MCF 10A (cell line): ENCODE data around the gene ARRB1. TPM values are rescaled to one million over a fixed set of nuclear protein-coding genes. Genes with fewer than 3 reads are reported as not detected.
A peak's percentile ranks its signal among the peaks of the same experiment; 100 is the strongest.

Experiments
- BruUV-seq: library from RNA; stranded (reverse); fragments of 400-500 nt; replicated peaks from 2 replicates; lab custom pipeline; 2021; lab: Mats Ljungman, UMichigan
- CTCF ChIA-PET: fragments of 300-600 bp; sonication (Branson Sonifier 250); formaldehyde crosslinking; extraction: SDS; loops from one replicate; lab custom pipeline; 2021; ENCODE audit warnings: antibody characterized with exemption, inconsistent platforms; lab: Yijun Ruan, JAX
- POLR2A ChIA-PET: fragments of 300-600, 350-650 bp; sonication (Branson Sonifier 250); formaldehyde crosslinking; extraction: SDS; loops from one replicate; lab custom pipeline; 2020; ENCODE audit warnings: antibody characterized with exemption, inconsistent platforms; lab: Yijun Ruan, JAX
- DNase-seq: peaks from one replicate; pipeline ENCODE4 v3.0.0-alpha.2; 2018; ENCODE audit not compliant: unreplicated experiment
- H3K27ac Mint-ChIP-seq: one replicate; pipeline ENCODE4 v1.8.0; 2022; ENCODE audit warnings: mild to moderate bottlenecking, low read depth, mixed read lengths; ENCODE audit not compliant: unreplicated experiment
- H3K27me3 Mint-ChIP-seq: one replicate; pipeline ENCODE4 v1.8.0; 2022; ENCODE audit warnings: mixed read lengths; ENCODE audit not compliant: insufficient read depth, unreplicated experiment
- H3K36me3 Mint-ChIP-seq: one replicate; pipeline ENCODE4 v1.8.0; 2022; ENCODE audit warnings: mild to moderate bottlenecking, moderate library complexity, mixed read lengths; ENCODE audit not compliant: insufficient read depth, unreplicated experiment
- H3K4me1 Mint-ChIP-seq: one replicate; pipeline ENCODE4 v1.8.0; 2022; ENCODE audit warnings: mixed read lengths; ENCODE audit not compliant: insufficient read depth, unreplicated experiment
- H3K4me3 Mint-ChIP-seq: one replicate; pipeline ENCODE4 v1.8.0; 2022; ENCODE audit warnings: mild to moderate bottlenecking, moderate library complexity, mixed read lengths; ENCODE audit not compliant: unreplicated experiment
- H3K9me3 Mint-ChIP-seq: one replicate; pipeline ENCODE4 v1.8.0; 2022; ENCODE audit warnings: mixed read lengths; ENCODE audit not compliant: unreplicated experiment
- CTCF ChIP-seq: fragments of 200-600 bp; IDR thresholded peaks from one replicate; pipeline ENCODE4 v1.8.0; 2022; ENCODE audit warnings: antibody characterized with exemption, mild to moderate bottlenecking; ENCODE audit not compliant: unreplicated experiment
- intact Hi-C: fragments of 100-400 bp; cut with micrococcal nuclease; formaldehyde crosslinking; loops from 2 replicates; pipeline ENCODE4 v1.14.1; 2022
- total RNA-seq: library from RNA; stranded (reverse); gene quantifications from 2 replicates; pipeline ENCODE4 v1.2.3, GENCODE V29; 2022

The ARRB1 gene
- total RNA-seq, 1 experiment from 2014 or later, result 0.98 TPM

- DNase-seq, result no peak
- ChIA-PET POLR2A (interaction anchor here (0.6 to 0.8 kb wide), 2 partner anchors 99 to 304 kb away, joined by 3 to 4 read pairs; no protein-coding TSS in a partner anchor), CTCF (interaction anchor here (0.6 to 2.5 kb wide), 2 partner anchors 35 to 326 kb away, joined by 3 to 6 read pairs; partner anchors contain the start of gene NEU3)
- intact Hi-C loops, result no loop called here
- no peak overlapping the region for H3K27ac Mint-ChIP-seq
- H3K4me1 Mint-ChIP-seq, result peaks cover 12% of the 10 kb centered on the region
- no TSS peak for BruUV-seq
- no peak for TF ChIP-seq CTCF
- no peaks in the 10 kb centered on the region for H3K27me3 Mint-ChIP-seq
- H3K36me3 Mint-ChIP-seq, result no peaks in the 10 kb centered on the region
- H3K4me3 Mint-ChIP-seq, result no peak overlapping the region
- H3K9me3 Mint-ChIP-seq, result no peaks in the 10 kb centered on the region
Observed at GRCh38 chr11:75314771-75315438, 36.6 kb downstream of the ARRB1 start.

- H3K4me1 Mint-ChIP-seq, result peaks cover 1% of the 10 kb centered on the region
- intact Hi-C loops, result no loop called here
- no TSS peak for BruUV-seq
- ChIA-PET POLR2A (interaction anchor here (0.6 to 0.8 kb wide), 2 partner anchors 101 to 105 kb away, joined by 3 to 4 read pairs; no protein-coding TSS in a partner anchor), CTCF (interaction anchor here (0.6 to 2.5 kb wide), 5 partner anchors 13 to 91 kb away, joined by 3 to 6 read pairs (median 3); no protein-coding TSS in a partner anchor)
- peak; percentile 27 for DNase-seq
- no peak for TF ChIP-seq CTCF
- H3K36me3 Mint-ChIP-seq, result no peaks in the 10 kb centered on the region
- H3K27me3 Mint-ChIP-seq, result no peaks in the 10 kb centered on the region
- H3K4me3 Mint-ChIP-seq, result no peak overlapping the region
- H3K27ac Mint-ChIP-seq, result no peak overlapping the region
- no peaks in the 10 kb centered on the region for H3K9me3 Mint-ChIP-seq
Observed at GRCh38 chr11:75313513-75314272, 37.8 kb downstream of the ARRB1 start.

GRCh38 chr11:75312346-75312745, 39.1 kb downstream of the ARRB1 start:
- intact Hi-C loops, result no loop called here
- Mint-ChIP-seq H3K4me3 (no peak overlapping the region), H3K9me3 (no peaks in the 10 kb centered on the region), H3K27ac (no peak overlapping the region), H3K27me3 (no peaks in the 10 kb centered on the region), H3K36me3 (no peaks in the 10 kb centered on the region), H3K4me1 (no peaks in the 10 kb centered on the region)
- no peak for DNase-seq
- CTCF ChIA-PET, result no interaction called here
- no TSS peak for BruUV-seq
- POLR2A ChIA-PET, result no interaction called here
- TF ChIP-seq CTCF, result no peak

GRCh38 chr11:75311858-75312288, 39.6 kb downstream of the ARRB1 start:
- Mint-ChIP-seq H3K27ac (no peak overlapping the region), H3K36me3 (no peaks in the 10 kb centered on the region), H3K27me3 (no peaks in the 10 kb centered on the region), H3K4me3 (no peak overlapping the region), H3K9me3 (no peaks in the 10 kb centered on the region), H3K4me1 (no peaks in the 10 kb centered on the region)
- intact Hi-C loops, result no loop called here
- POLR2A ChIA-PET, result no interaction called here
- TF ChIP-seq CTCF, result no peak
- peak; percentile 16 for DNase-seq
- CTCF ChIA-PET, result no interaction called here
- BruUV-seq, result no TSS peak
